Measurements from ENCODE around the gene VSIG10. TPM values are rescaled to one million over a fixed set of nuclear protein-coding genes. Genes with fewer than 3 reads are reported as not detected.

Gene VSIG10
- polyA plus RNA-seq, 1 donor (not counting 4 experiments of a cell fraction or from before 2014, with no cell fraction given) = 11.4 TPM

GRCh38 chr12:118150625-118151024, 46.8 kb upstream of the VSIG10 start:
- peaks cover 11 to 15% of the 10 kb centered on the region in 2 experiments for H3K36me3 ChIP-seq (ENCODE audit: control insufficient read depth in 2 of 2, extremely low read depth in 1 of 2, insufficient read depth in 2 of 2, low read length in 2 of 2)

GRCh38 chr12:118148287-118148686, 44.5 kb upstream of the VSIG10 start:
- H3K9me3 ChIP-seq (ENCODE audit: control insufficient read depth, low read depth, low read length) = no peaks in the 10 kb centered on the region
- no peaks in the 10 kb centered on the region for H3K9me1 ChIP-seq (ENCODE audit: control insufficient read depth, extremely low read depth, insufficient read depth, low read length)
- H3K79me2 ChIP-seq (ENCODE audit: control insufficient read depth, insufficient read depth, low read length) = no peaks in the 10 kb centered on the region
- no peak for FAIRE-seq
- DNase-seq (ENCODE audit: low read depth, low spot score) = no peak
- no peak overlapping the region for H3K9ac ChIP-seq (ENCODE audit: control insufficient read depth, extremely low read depth, insufficient read depth, low read length)
- H3K27me3 ChIP-seq (ENCODE audit: control insufficient read depth, extremely low read depth, insufficient read depth, low read length) = no peaks in the 10 kb centered on the region
- H3K4me1 ChIP-seq (ENCODE audit: control insufficient read depth, extremely low read depth, insufficient read depth, low read length) = no peaks in the 10 kb centered on the region
- no peak overlapping the region for H2AFZ ChIP-seq (ENCODE audit: control insufficient read depth, low read length)
- no peak overlapping the region for H3K4me2 ChIP-seq (ENCODE audit: control insufficient read depth, extremely low read depth, insufficient read depth, low read depth, low read length)
- H3K4me3 ChIP-seq (ENCODE audit: control insufficient read depth in 2 of 3, extremely low read depth in 1 of 3, insufficient read depth in 2 of 3, low read depth in 1 of 3, low read length in 3 of 3) = no peak overlapping the region
- H3K27ac ChIP-seq (ENCODE audit: control insufficient read depth, insufficient read depth, low read length) = no peak overlapping the region
- peaks cover 22 to 26% of the 10 kb centered on the region in 2 experiments for H3K36me3 ChIP-seq (ENCODE audit: control insufficient read depth in 2 of 2, extremely low read depth in 1 of 2, insufficient read depth in 2 of 2, low read length in 2 of 2)
- dilution Hi-C loops (cut with MboI; ENCODE audit: extremely low pct_ligation_motif_present, low sequenced_read_pairs) = no loop called here
- H4K20me1 ChIP-seq (ENCODE audit: control insufficient read depth, extremely low read depth, insufficient read depth, low read length) = no peaks in the 10 kb centered on the region
- no peak for TF ChIP-seq EZH2 (IDR thresholded peaks at IDR 0.05; ENCODE audit: low read length)
- TF ChIP-seq CTCF (optimal IDR thresholded peaks at IDR 0.05 in 1 of 3, IDR thresholded peaks at IDR 0.05 in 1 of 3, conservative IDR thresholded peaks at IDR 0.05 in 1 of 3; ENCODE audit: extremely low read depth in 1 of 3, insufficient read depth in 2 of 3, low read length in 3 of 3) = no peak

More at GRCh38 chr12:118150625-118151024, 46.8 kb upstream of the VSIG10 start:
- Histone ChIP-seq H3K9ac (ENCODE audit: control insufficient read depth, extremely low read depth, insufficient read depth, low read length) (no peak overlapping the region), H3K4me2 (ENCODE audit: control insufficient read depth, extremely low read depth, insufficient read depth, low read depth, low read length) (no peak overlapping the region), H3K79me2 (ENCODE audit: control insufficient read depth, insufficient read depth, low read length) (no peaks in the 10 kb centered on the region), H3K9me3 (ENCODE audit: control insufficient read depth, low read depth, low read length) (no peaks in the 10 kb centered on the region), H3K4me3 (ENCODE audit: control insufficient read depth in 2 of 3, extremely low read depth in 1 of 3, insufficient read depth in 2 of 3, low read depth in 1 of 3, low read length in 3 of 3) (no peak overlapping the region), H3K9me1 (ENCODE audit: control insufficient read depth, extremely low read depth, insufficient read depth, low read length) (no peaks in the 10 kb centered on the region), H4K20me1 (ENCODE audit: control insufficient read depth, extremely low read depth, insufficient read depth, low read length) (no peaks in the 10 kb centered on the region), H3K27ac (ENCODE audit: control insufficient read depth, insufficient read depth, low read length) (no peak overlapping the region), H3K4me1 (ENCODE audit: control insufficient read depth, extremely low read depth, insufficient read depth, low read length) (no peaks in the 10 kb centered on the region), H2AFZ (ENCODE audit: control insufficient read depth, low read length) (no peak overlapping the region), H3K27me3 (ENCODE audit: control insufficient read depth, extremely low read depth, insufficient read depth, low read length) (no peaks in the 10 kb centered on the region)
- no peak for TF ChIP-seq CTCF (optimal IDR thresholded peaks at IDR 0.05 in 1 of 3, IDR thresholded peaks at IDR 0.05 in 1 of 3, conservative IDR thresholded peaks at IDR 0.05 in 1 of 3; ENCODE audit: extremely low read depth in 1 of 3, insufficient read depth in 2 of 3, low read length in 3 of 3)
- no peak for FAIRE-seq
- no peak for DNase-seq (ENCODE audit: low read depth, low spot score)
- dilution Hi-C loops (cut with MboI; ENCODE audit: extremely low pct_ligation_motif_present, low sequenced_read_pairs) = no loop called here
